Fibroblast of lung (primary cell): ENCODE data around the gene URB2.

Experiments used
- CTCF ChIP-seq, 2 donors: IDR thresholded peaks in 1 of 2; conservative IDR thresholded peaks in 1 of 2; 1 replicate in 1 of 2; 2 replicates in 1 of 2; pipeline ENCODE4 v1.5.1; 2011 to 2012; ENCODE audit warnings: low read length in 2 of 2, control low read depth in 1 of 2, inconsistent platforms in 1 of 2, low read depth in 1 of 2, mild to moderate bottlenecking in 1 of 2
- EZH2 ChIP-seq: IDR thresholded peaks from 2 replicates; pipeline ENCODE4 v1.5.1; 2012; ENCODE audit warnings: low read length, control low read depth, mild to moderate bottlenecking; ENCODE audit errors: missing control alignments

DNA sequence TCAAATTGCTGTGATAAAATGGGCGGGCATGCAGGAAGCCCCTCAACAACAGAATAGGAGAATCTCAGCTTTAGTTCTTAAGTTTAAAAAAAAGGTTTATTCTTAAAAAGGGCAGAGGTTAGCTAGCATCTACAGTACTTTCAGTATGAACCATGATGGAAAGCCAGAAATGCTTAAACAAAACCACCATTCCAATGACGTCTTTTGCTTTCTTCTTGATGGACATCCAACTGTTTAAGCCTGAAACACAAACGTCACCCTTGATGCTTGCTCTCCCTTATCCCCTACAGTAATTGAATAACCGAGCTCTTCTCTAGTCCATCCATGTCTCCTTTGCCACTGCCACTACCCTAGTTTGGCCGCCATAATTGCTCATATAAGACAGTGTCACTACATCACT, 25.8 kb upstream of the URB2 start:
- no peak for TF ChIP-seq CTCF (conservative IDR thresholded peaks at IDR 0.05 in 1 of 2, IDR thresholded peaks at IDR 0.05 in 1 of 2; ENCODE audit: low read depth in 1 of 2, low read length in 2 of 2)
- no peak for TF ChIP-seq EZH2
